Ishikawa (cell line): ENCODE measurements around the gene HOMER3.

Experiments used
- EP300 ChIP-seq: IDR thresholded peaks from 2 replicates; pipeline ENCODE4 v1.6.1; 2012; ENCODE audit warnings: borderline replicate concordance
- RAD21 ChIP-seq: IDR thresholded peaks from 2 replicates; pipeline ENCODE4 v1.6.1; 2012; ENCODE audit warnings: low read depth
- REST ChIP-seq: IDR thresholded peaks from 2 replicates; pipeline ENCODE4 v1.6.1; 2012; ENCODE audit warnings: low read depth, mild to moderate bottlenecking
- TCF12 ChIP-seq: IDR thresholded peaks from 2 replicates; pipeline ENCODE4 v1.6.1; 2012; ENCODE audit warnings: low read depth
- USF1 ChIP-seq: IDR thresholded peaks from 2 replicates; pipeline ENCODE4 v1.6.1; 2012
- YY1 ChIP-seq: IDR thresholded peaks from 2 replicates; pipeline ENCODE4 v1.6.1; 2012; ENCODE audit warnings: low read depth
- TF ChIP-seq, protein P1 (sequence below): IDR thresholded peaks from 2 replicates; pipeline ENCODE4 v1.6.1; 2012

DNA sequence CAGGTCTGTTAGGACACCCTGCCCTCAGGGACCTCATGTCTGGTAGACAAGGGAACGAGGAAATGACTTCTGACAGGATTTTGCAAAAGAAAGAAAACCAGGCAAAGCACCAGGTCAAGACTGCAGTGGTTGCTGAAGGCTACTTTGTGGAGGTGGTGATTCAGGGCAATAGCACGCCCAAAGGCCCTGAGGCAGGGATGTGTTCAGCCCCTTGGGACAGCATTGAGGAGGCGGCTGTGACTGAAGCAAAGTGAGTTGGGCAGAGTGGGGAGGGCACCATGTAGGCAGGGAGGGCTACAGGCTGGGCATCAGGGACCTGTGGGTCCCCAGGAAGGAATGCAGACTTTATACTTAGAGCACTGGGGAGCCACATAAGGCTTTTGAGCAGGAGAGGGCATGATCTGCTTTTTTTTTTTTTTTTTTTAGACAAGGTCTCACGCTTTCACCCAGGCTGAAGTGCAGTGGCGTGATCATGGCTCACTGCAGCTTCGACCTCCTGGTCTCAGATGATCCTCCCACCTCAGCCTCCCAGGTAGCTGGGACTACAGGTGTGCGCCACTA lies 10.8 kb upstream of the HOMER3 start:
- TF ChIP-seq YY1: no peak
- no peak for TF ChIP-seq EP300
- TF ChIP-seq, protein P1, sequence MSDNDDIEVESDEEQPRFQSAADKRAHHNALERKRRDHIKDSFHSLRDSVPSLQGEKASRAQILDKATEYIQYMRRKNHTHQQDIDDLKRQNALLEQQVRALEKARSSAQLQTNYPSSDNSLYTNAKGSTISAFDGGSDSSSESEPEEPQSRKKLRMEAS: no peak
- TF ChIP-seq REST: no peak
- TF ChIP-seq TCF12: no peak
- no peak for TF ChIP-seq RAD21
- no peak for TF ChIP-seq USF1
